GM20431 (cell line): ENCODE measurements around the gene CDC5L.
"Not testable (repeated sequence)": the region's sequence is repeated elsewhere in the genome, so short reads cannot be mapped to it uniquely, and the experiment has no call there.

ENCODE experiments used
- in situ Hi-C: fragments of 300-500 bp; cut with MseI, MboI; formaldehyde crosslinking; loops from one replicate; pipeline ENCODE4 v1.15.0; 2020; ENCODE audit warnings: low sequenced_read_pairs; ENCODE audit not compliant: unreplicated experiment

The CDC5L gene

GRCh38 chr6:44446626-44447300, 59.3 kb downstream of the CDC5L start:
- in situ Hi-C loops = no loop called here

GRCh38 chr6:44449181-44449580, 61.7 kb downstream of the CDC5L start:
- in situ Hi-C loops = not testable (repeated sequence)

DNA sequence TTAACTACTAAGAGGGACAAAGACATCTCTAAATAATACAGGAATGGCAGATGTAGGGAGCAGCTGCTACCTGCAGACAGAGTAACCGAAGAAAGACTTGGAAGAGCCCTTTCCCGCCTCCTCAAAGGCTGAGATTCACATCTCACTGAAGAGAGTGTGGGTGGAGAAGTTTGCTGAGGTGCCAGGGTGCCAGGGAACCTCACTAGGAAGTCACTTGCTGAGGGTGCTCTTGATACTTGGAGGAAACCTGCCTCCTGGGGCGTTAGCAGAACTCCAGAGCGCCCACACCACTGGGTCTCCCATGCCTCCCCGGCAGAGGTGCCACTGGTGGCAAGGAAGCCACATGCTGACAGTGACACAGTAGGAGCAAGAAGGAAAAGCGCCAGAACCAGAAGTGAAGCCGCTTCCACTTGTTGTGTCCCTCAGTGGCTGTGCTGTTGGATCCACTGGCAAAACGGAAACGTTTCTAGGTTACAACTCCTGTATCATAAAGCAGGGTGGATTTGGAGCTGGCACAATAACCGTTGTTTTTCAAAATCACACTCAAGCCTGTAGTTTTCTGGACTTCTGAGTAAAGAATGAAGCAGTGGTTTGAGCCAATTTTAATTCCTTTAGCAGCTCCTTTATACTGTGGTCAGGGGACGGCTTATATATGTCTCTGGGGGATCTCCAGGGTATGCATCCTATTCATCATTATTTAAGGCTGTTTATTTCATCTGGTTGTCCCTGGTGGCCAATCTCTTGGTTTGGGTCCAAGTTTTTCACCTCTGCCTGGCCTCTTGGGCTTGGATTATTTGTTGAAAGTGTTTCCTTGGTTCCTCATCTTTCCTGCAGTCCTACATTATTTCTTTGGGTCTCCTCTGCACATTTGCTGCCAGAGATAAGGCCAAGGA, 64.5 kb downstream of the CDC5L start:
- in situ Hi-C loops = no loop called here

DNA sequence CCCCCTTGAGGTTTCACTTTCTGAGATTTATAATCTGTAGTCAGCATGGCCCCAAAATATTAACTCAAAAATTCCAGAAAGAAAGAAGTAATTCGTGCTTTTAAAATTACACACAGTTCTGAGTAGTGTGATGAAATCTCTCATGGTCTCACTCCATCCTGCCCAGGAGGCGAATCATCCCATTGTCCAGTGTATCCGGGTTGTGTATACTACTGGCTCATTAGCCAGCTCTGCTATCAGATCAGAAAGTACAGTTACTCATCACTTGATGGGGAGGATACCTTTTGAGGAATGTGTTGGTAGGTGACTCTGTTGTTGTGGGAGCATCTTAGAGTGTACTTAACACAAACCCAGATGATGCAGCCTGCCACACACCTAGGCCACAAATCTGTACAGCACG, 65.2 kb downstream of the CDC5L start:
- in situ Hi-C loops = no loop called here

- in situ Hi-C loops = no loop called here
Measured at GRCh38 chr6:44453146-44453545, 65.6 kb downstream of the CDC5L start.

DNA sequence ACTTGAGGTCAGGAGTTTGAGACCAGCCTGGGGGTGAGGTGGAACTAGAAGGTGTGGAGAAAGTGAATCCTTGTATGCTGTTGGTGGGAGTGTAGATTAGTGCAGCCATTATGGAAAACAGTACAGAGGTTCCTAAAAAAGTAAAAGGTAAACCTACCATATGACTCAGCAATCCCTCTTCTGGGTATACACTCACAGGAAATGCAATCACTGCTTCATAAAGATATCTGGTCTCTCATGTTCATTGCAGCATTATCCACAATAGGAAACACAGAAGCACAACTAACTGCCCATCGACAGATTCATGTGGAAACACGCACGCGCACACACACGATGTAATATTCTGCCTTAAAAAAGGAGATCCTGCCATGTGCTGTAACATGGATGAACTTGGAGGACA, 66.7 kb downstream of the CDC5L start:
- in situ Hi-C loops = no loop called here

DNA sequence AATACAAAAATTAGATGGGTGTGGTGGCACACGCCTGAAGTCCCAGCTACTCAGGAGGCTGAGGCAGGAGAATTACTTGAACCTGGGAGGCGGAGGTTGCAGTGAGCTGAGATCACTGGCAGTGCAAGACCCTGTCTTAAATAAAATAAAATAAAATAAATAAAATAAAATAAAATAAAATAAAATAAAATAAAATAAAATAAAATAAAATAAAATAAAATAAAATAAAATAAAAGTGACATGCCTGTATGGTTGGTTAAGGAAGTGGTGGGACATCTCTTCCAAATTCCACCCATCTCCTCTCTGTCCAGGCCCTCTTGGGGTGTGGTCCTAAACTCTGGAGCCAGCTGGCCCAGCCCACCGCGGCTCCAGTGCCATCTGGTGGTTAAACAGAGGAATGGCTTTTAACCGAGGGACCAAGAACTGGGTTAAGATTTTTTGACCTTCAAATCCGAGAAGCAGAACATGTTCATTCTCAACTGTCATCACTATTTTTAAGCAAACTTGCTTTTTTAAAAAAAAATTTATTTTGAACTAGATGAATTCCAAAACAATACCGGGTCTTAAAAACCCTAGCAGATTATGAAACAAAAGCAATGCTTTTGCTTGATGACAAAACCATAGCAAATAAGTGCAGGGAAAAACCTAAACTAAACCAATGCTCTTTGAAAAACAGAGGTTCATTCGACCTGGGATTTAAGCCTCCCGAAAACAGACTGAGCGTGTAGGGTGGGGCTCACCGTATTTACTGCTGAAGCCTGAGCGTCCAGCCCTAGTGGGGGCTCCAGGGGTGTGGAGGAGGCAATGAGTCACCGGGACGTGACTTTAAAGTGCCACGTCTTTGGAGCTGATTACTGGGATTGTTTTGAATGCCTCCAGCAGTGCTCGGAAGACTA, 68.8 kb downstream of the CDC5L start:
- in situ Hi-C loops = no loop called here

DNA sequence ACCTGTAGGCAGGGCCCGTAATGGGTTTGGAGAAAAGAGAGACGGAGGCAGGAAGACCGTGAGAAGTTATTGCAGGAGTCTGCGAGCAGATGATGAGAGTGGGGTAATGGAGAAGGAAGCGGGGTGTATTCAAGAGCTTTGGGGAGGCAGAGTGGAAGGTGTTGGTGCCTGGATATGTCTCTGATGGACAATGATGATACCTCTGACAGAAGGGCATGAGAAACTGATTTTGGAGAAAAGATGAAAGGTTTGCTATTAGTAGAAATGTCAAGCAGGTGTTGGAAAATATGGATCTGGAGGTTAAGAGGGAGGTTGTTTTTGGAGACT, 69.4 kb downstream of the CDC5L start:
- in situ Hi-C loops = no loop called here

DNA sequence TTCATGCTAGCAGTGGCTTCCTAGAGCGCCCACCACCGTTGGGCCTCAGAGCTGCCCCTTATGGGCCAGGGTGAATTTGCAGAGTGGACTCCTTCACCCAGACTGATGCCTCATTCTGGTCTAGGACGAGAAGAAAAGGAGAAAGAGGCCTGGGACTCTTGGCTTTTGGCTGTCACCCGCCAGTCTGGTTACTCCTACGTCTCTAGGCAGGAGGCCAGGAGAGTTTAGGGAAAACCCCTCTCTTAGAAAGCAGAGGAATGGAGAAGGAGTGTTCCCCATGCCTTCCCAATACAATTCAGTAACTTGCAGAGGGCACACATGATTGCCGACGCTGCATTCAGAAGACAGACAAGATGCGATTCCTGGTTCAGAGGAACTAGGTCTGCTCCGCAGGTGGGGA, 70.1 kb downstream of the CDC5L start:
- in situ Hi-C loops = no loop called here

GRCh38 chr6:44458551-44458950, 71.0 kb downstream of the CDC5L start:
- in situ Hi-C loops = no loop called here

DNA sequence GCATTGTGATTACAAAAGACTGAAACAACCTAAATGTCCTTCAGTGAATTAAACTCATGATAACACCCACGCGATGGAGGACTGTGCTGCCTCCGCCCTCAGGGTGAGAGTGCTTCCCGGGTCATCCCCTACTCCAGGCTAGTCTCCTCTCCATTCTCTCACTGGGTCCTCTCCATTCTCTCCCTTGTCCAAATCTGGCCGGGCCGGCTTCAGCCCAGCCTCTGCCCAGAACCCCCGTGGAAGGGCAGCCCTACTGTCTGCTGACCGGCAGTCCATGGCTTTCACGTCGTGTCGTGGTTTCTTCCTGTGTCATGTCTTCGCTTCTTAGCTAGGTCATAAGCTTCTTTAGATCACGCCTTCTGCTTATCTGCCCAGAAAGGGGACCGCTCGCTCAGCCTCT, 74.8 kb downstream of the CDC5L start:
- in situ Hi-C loops = no loop called here

GRCh38 chr6:44462797-44463727, 75.6 kb downstream of the CDC5L start:
- in situ Hi-C loops = no loop called here

- in situ Hi-C loops = no loop called here
Measured at GRCh38 chr6:44463728-44464450, 76.4 kb downstream of the CDC5L start.

- in situ Hi-C loops = no loop called here
Measured at GRCh38 chr6:44464527-44465310, 77.2 kb downstream of the CDC5L start.

GRCh38 chr6:44466955-44467354, 79.4 kb downstream of the CDC5L start:
- in situ Hi-C loops = no loop called here

GRCh38 chr6:44468835-44469234, 81.3 kb downstream of the CDC5L start:
- in situ Hi-C loops = no loop called here

DNA sequence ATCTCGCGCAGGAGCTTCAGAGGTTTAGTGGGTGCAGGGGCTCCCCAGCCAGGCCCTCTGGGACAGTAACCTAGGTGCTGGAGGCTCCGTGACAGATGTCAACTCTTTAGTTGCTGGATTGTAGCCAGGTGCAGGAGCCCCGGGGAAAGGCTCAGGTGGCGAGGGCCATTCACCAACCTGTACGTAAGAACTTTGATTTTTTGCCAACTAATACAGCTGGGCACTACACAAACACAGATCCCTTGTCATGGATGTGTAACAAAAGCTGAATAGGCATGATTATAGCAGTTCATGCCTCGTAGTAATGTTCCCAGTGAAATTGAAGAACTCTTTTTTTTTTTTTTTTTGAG, 82.6 kb downstream of the CDC5L start:
- in situ Hi-C loops = no loop called here

DNA sequence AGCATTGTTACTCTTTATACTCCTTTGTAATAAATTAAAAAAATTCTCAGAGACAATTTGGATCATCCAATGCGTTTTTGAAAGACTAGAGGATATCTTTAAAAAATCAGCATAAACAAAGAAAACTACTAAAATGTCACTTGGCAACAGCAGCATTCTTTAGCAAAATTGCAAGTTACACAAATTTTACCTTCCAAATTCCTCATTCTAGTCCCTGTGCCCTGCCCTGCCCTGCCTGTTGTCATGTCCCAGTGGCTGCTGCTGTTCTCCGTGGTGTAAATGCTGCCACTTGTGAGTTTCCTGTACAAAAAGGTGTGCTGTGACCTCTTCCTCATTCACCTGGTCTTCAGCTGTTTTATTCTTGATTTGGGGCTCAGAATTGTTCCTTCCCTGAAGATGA, 83.2 kb downstream of the CDC5L start:
- in situ Hi-C loops = no loop called here
